Measurements from ENCODE around the gene GRIN2C.
A peak's percentile ranks its signal among the peaks of the same experiment; 100 is the strongest.

Gene GRIN2C

GRCh38 chr17:74803388-74803930 lies 56.2 kb downstream of the GRIN2C start:
- CTCF ChIA-PET: no interaction called here
- Histone ChIP-seq H3K4me1 (ENCODE audit: control insufficient read depth, insufficient read depth, low read length) (no peaks in the 10 kb centered on the region), H3K4me3 (ENCODE audit: low read depth, low read length) (no peak overlapping the region), H3K27ac (ENCODE audit: extremely low read depth, low read depth, low read length) (no peak overlapping the region), H3K36me3 (ENCODE audit: control insufficient read depth in 2 of 2, insufficient read depth in 1 of 2, low read length in 2 of 2) (peaks cover 0 to 64% of the 10 kb centered on the region in 2 experiments; a peak in 1 of 3 replicates), H3K9me3 (ENCODE audit: control insufficient read depth, insufficient read depth, low read depth, low read length) (no peaks in the 10 kb centered on the region)
- TF ChIP-seq GLI2 (tag by site-specific recombination; IDR thresholded peaks at IDR 0.05; ENCODE audit: borderline replicate concordance, low read depth): no peak
- TF ChIP-seq GLIS1 (tag by site-specific recombination; IDR thresholded peaks at IDR 0.05): peak; percentile 39; the same call in 1 of the 2 replicates
- POLR2A ChIA-PET: no interaction called here

GRCh38 chr17:74801896-74802295 lies 57.8 kb downstream of the GRIN2C start:
- TF ChIP-seq ZBTB6 (tag by site-specific recombination; IDR thresholded peaks at IDR 0.05) (no peak), ZNF202 (tag by site-specific recombination; IDR thresholded peaks at IDR 0.05; ENCODE audit: borderline replicate concordance) (no peak), ZNF121 (tag by site-specific recombination; IDR thresholded peaks at IDR 0.05) (no peak), GLI4 (tag by site-specific recombination; IDR thresholded peaks at IDR 0.05) (no peak), SP2 (tag by site-specific recombination; IDR thresholded peaks at IDR 0.05) (no peak), ZNF830 (tag by site-specific recombination; IDR thresholded peaks at IDR 0.05; ENCODE audit: low read depth) (no peak), MZF1 (tag by site-specific recombination; IDR thresholded peaks at IDR 0.05; ENCODE audit: borderline replicate concordance) (no peak), ZNF274 (IDR thresholded peaks at IDR 0.05; ENCODE audit: low read length) (no peak), ZNF274 (tag by site-specific recombination; IDR thresholded peaks at IDR 0.05; ENCODE audit: borderline replicate concordance) (no peak), SCRT2 (tag by site-specific recombination; IDR thresholded peaks at IDR 0.05) (no peak), PRDM1 (tag by site-specific recombination; IDR thresholded peaks at IDR 0.05) (no peak), PRDM6 (tag by site-specific recombination; IDR thresholded peaks at IDR 0.05) (no peak), ZNF423 (tag by site-specific recombination; IDR thresholded peaks at IDR 0.05) (no peak), ZNF600 (tag by site-specific recombination; IDR thresholded peaks at IDR 0.05) (no peak), GFI1B (tag by site-specific recombination; IDR thresholded peaks at IDR 0.05) (no peak), ZNF623 (tag by site-specific recombination; IDR thresholded peaks at IDR 0.05) (no peak), KLF16 (tag by site-specific recombination; IDR thresholded peaks at IDR 0.05) (no peak), KLF1 (tag by site-specific recombination; IDR thresholded peaks at IDR 0.05) (no peak)
- TF ChIP-seq, protein P1, sequence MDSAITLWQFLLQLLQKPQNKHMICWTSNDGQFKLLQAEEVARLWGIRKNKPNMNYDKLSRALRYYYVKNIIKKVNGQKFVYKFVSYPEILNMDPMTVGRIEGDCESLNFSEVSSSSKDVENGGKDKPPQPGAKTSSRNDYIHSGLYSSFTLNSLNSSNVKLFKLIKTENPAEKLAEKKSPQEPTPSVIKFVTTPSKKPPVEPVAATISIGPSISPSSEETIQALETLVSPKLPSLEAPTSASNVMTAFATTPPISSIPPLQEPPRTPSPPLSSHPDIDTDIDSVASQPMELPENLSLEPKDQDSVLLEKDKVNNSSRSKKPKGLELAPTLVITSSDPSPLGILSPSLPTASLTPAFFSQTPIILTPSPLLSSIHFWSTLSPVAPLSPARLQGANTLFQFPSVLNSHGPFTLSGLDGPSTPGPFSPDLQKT (IDR thresholded peaks at IDR 0.05; ENCODE audit: borderline replicate concordance, low read depth, low read length): no peak
- TF ChIP-seq, protein P2, sequence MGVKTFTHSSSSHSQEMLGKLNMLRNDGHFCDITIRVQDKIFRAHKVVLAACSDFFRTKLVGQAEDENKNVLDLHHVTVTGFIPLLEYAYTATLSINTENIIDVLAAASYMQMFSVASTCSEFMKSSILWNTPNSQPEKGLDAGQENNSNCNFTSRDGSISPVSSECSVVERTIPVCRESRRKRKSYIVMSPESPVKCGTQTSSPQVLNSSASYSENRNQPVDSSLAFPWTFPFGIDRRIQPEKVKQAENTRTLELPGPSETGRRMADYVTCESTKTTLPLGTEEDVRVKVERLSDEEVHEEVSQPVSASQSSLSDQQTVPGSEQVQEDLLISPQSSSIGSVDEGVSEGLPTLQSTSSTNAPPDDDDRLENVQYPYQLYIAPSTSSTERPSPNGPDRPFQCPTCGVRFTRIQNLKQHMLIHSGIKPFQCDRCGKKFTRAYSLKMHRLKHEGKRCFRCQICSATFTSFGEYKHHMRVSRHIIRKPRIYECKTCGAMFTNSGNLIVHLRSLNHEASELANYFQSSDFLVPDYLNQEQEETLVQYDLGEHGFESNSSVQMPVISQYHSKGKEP (tag by site-specific recombination; IDR thresholded peaks at IDR 0.05): no peak
- TF ChIP-seq, protein P3, sequence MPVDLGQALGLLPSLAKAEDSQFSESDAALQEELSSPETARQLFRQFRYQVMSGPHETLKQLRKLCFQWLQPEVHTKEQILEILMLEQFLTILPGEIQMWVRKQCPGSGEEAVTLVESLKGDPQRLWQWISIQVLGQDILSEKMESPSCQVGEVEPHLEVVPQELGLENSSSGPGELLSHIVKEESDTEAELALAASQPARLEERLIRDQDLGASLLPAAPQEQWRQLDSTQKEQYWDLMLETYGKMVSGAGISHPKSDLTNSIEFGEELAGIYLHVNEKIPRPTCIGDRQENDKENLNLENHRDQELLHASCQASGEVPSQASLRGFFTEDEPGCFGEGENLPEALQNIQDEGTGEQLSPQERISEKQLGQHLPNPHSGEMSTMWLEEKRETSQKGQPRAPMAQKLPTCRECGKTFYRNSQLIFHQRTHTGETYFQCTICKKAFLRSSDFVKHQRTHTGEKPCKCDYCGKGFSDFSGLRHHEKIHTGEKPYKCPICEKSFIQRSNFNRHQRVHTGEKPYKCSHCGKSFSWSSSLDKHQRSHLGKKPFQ (tag by site-specific recombination; IDR thresholded peaks at IDR 0.05): no peak
- Histone ChIP-seq H3K27ac (ENCODE audit: extremely low read depth, low read depth, low read length) (no peak overlapping the region), H3K4me3 (ENCODE audit: low read depth, low read length) (no peak overlapping the region), H3K4me1 (ENCODE audit: control insufficient read depth, insufficient read depth, low read length) (no peaks in the 10 kb centered on the region), H3K9me3 (ENCODE audit: control insufficient read depth, insufficient read depth, low read depth, low read length) (no peaks in the 10 kb centered on the region), H3K36me3 (ENCODE audit: control insufficient read depth in 2 of 2, insufficient read depth in 1 of 2, low read length in 2 of 2) (peaks cover 0 to 67% of the 10 kb centered on the region in 2 experiments; a peak in 1 of 3 replicates)
- POLR2A ChIA-PET: interaction anchor here (1.0 kb wide), 1 partner anchor 50 kb away, joined by 4 read pairs; no protein-coding TSS in a partner anchor
- CTCF ChIA-PET: interaction anchor here (1.1 to 3.7 kb wide), 2 partner anchors 10 to 63 kb away, joined by 5 to 24 read pairs; no protein-coding TSS in a partner anchor

Measured in HEK293 (cell line).